ENCODE results near the gene RFC1.
"Not testable (repeated sequence)": the region's sequence is repeated elsewhere in the genome, so short reads cannot be mapped to it uniquely, and the experiment has no call there.

Gene RFC1

DNA sequence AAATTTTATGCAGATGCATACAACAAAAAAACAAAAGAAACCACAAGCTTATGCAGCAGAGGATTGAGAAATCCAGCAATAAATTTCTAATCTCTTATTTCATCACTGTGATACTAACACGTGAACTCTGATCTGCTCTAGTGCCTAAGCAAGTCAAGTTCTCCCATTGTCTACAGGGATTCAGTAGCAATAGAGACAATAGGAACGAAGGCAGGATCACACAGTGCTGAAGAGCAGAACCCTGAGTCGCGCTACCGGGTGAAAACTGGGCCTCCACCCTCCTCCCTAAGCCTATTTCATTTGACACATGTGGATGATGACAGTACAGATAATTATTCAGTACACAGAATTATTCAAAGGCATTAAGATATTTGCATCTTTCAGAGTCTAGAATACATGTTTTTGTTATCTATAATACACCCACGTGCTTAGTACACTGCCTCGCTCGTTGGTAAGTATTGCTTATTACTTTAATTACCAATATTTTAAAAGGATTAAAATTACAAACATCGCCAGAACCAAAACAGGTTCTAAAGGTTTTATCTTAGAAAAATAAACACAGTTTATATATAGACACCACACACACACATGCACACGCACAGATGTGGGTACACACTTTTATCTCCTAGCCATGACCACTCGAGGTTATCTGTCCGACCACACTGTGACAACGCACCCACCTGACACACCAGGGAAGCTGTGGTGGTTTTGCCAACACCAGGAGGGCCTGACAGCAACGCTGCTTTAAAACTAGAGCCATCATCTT is 60.1 kb downstream of the RFC1 start:
- DNase-seq (ENCODE audit: low spot score): no peak

DNA sequence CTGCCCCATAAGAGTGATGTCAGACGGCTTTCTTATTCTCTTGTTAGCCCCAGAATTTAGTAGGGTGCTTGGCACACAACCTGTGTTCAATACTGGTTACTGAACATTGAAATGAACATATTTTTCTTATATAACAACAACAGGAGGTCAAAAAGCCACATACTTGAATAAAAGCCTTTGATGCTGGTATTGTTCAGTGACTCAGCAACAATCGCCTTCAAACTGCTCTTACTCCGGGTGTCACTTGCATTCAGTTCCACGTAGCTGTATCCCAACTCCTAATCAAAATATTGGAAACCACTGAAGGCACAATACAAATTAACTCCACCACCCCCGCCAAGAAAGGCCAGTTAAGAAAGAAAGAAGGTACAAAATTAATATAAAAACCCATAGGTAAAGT is 61.5 kb downstream of the RFC1 start:
- no peak for DNase-seq (ENCODE audit: low spot score)

DNA sequence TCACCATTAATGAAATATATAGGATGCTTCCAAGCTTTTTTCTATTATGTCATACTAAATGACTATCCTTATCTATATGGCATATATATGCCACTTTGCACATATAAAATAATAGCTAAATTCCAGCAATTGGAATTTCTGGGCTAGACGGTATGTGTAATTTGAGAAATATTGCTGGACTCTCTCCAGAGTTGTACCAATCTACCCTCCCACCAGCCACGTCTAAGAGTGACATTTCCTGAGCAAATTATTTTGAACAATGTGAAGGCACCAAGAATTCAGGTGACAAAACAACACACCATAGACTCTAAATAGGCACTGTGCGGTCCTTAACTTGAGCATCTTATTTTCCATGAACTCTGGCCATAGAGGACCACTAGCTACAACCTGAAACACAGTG is 62.3 kb downstream of the RFC1 start:
- no peak for DNase-seq (ENCODE audit: low spot score)

DNA sequence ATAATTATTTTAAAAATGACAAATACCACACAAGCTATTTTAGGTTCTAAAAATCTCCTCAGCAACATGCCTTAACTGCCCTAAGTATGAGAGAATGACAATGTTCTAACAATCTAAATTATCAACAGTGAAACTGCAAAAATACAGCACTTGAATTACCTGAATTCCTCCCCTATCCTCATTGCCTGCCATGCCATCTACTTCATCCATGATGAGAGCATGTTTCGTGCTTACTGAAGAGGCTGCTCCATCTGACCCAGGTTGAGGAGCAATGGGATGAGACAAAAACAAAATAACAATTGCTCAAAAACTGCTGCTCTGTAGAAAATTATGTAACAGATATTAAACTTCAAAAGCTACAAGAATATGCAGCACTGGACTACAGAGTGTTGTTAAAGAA is 63.3 kb downstream of the RFC1 start:
- DNase-seq (ENCODE audit: low spot score): no peak

DNA sequence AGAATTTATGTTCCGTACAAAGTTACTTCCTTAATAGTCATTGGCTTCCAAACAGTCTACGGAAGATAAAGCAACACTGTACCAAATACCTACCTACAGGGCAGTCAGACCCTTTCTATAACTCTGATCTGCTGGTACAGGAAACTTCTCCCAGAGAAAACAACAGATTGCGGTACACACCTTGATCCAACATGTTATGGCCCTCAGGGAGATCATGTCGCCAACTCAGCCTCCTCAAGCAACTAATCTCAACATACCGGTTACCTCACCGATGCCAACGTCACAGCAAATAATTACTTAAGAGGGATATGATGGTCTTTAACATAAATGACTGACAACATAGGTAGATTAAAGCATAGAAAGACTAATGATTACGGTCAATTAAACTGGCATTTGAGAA is 70.4 kb downstream of the RFC1 start:
- no peak for DNase-seq (ENCODE audit: low spot score)

DNA sequence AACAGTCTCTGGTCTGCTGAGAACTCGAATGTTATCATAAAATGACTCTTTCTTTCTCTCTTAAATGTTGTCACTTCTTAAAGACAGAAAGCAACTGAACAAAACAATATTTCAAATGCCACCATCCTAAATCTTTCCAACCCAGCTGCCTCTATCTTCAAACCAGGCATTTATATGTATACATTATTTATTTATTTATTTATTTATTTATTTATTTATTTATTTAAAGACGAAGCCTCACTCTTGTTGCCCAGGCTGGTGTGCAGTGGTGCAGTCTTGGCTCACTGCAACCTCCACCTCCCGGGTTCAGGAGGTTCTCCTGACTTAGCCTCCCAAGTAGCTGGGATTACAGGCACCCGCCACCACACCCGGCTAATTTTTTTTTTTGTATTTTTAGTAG is 73.7 kb downstream of the RFC1 start:
- DNase-seq (ENCODE audit: low spot score): not testable (repeated sequence)

DNA sequence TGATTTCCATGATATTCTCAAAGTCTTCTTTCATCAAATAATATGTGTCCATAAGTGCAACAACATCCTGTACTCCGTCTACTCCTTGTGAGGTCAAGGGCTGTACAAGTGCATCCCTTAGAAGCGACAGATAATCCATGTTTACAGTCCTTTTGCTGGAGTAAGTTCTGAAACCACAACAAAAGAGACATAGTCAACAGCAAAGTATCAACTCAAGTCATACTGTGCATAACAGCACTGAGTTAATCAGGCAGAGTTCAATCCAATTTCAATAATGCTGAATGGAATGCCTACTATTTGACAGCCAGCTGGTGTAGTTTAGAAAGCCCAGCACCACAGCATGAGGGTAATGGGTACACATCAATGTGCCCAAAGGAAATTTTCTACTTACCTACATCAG is 74.5 kb downstream of the RFC1 start:
- DNase-seq (ENCODE audit: low spot score): no peak

DNA sequence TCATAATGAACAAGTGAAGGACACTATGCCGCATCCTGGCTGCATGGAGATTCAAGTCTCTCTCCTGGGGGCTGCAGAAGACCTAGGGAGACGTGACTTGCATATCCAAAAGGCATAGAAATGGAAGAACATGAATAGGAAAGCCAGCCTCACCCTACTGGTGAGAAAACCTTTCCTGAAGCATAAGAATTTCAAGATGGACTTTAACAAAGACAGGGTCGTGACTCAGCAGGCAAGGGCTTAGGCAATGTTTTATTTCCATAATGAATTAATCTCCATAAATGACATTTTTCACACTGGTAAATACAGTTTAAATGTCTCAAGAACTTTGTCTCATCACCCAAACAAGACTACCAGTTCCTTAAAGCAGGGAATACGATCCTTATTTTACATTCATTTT is 78.9 kb downstream of the RFC1 start:
- DNase-seq (ENCODE audit: low spot score): no peak

DNA sequence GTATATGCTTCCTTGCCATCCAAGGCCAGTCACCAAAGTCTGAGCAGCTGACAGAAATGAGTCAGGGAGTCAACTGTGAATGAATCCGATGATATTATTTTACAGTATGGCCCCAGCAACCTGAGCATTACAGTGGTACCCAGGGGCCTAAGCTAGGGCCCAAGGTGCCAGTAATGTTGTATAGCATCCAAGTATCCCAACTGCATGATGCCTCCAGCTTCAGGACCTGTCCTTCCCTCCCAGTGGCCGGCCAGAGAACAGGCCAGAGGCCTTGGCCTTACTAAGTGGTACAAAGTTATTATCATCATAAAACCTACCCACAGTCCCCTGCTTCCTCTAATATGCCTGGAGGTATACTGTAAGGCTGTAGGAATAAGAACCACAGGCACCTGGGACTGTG is 79.9 kb downstream of the RFC1 start:
- no peak for DNase-seq (ENCODE audit: low spot score)

DNA sequence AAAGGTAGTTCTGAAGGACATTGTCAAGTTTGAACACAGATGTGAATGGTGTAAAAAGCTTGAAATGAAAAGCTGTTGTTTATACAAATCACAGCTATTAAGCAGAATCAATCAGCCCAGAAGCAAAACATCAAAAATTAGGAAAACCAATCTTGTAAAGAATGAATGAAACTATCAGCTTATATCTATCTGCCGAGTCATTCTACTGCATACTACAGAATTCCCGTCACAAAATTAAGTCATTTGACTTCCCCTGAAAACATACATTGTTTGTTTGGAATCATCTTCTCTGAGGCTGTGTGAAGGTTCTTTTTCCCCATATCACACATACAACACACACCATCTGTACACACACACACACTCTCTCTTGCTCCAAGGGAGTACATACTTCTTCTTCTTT is 80.3 kb downstream of the RFC1 start:
- no peak for DNase-seq (ENCODE audit: low spot score)

DNA sequence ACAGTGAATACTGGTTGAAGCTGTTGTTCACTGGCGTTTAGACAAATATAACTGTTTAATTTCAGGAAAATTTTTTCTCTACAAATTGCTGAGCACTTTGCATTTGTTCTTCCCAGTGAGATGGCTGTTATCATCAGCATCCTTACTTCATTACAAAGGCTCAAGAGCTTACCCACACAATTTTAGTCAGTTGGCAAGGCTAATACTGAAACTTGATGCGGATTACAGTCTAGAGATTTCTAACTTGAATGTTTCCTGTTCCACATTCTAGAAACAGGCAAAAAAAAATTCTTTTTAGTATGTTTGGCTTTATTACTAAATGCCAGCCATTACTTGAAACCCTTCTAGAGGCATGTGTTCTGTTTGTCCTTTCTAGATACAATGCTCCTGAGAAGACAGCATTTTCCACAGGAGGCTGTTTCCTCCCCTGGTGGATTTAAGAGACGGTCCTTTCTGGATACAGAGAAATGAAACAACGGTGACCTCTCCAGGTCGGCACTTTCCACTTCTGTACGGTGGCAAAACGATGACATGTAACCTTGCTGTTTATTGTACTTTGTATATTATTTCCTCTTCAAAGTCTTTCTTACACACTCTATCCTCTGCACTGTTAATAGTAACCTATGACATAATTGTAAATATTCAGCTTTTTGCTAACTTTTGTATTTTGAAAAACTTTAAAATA is 80.9 kb downstream of the RFC1 start:
- DNase-seq (ENCODE audit: low spot score): no peak

DNA sequence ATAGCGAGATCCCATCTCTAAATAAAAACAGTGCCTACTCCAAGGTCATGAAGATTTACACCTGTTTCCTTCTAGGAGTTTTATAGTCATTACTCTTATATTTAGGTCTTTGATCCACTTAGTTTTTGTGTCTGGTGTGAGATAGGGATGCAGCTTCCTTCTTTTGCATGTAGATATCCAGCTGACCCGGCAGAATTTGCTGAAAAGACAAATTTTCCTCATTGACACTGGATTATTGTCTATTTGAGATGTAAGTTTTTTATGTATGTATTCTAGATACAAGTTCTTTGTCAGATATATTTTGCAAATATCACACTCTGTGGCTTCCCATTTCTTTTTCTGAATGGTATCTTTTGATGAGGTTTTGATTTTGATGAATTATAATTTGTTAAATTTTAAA is 85.4 kb downstream of the RFC1 start:
- no peak for DNase-seq (ENCODE audit: low spot score)

DNA sequence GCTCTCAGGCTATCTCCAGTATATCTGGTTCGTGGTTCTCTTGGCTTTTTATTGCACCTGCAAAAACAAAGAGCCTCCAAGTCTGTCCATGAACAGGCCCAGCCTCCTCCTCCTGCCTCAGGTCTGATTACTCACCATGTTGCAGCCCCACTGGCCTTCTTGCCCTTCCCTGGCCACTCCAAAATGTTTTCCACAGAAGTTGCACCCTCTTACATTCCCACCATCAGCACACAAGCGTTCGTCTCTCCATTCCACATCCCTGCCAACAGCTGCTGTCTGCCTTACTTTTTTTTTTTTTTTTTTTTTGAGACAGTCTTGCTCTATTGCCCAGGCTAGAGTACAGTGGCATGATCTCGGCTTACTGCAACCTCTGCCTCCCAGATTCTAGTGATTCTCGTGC is 86.7 kb downstream of the RFC1 start:
- no peak for DNase-seq (ENCODE audit: low spot score)

DNA sequence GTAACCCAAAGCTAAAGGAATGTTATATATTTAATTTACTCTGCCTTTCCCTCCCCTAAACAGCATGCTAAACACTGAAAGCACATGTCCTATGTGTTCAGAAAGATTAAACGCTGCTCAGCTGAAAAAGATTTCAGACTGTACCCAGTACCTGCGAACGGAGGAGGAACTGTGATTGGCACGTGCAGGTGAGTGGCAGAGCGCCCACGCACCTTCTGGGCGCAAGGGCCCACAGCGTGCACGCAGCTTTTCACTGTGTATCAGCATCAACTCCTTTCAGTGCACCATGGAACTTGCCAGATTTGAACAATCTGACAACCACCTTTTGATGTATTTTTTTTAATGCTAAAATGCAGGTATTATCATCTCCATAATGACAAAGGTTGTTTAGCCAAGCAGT is 87.7 kb downstream of the RFC1 start:
- DNase-seq (ENCODE audit: low spot score): no peak

DNA sequence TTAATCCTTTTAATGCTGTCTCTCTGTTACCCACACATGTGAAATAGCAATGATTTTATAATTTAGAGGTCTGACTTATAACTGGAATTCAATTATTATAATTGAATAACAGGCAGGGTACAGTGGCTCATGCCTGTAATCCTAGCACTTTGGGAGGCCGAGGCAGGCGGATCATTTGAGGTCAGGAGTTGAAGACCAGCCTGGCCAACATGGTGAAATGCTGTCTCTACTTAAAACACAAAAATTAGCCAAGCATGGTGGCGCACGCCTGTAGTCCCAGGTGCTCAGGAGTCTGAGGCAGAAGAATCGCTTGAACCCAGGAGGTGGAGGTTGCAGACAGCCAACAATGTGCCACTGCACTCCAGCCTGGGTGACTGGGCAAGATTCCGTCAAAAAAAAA is 88.5 kb downstream of the RFC1 start:
- not testable (repeated sequence) for DNase-seq (ENCODE audit: low spot score)

DNA sequence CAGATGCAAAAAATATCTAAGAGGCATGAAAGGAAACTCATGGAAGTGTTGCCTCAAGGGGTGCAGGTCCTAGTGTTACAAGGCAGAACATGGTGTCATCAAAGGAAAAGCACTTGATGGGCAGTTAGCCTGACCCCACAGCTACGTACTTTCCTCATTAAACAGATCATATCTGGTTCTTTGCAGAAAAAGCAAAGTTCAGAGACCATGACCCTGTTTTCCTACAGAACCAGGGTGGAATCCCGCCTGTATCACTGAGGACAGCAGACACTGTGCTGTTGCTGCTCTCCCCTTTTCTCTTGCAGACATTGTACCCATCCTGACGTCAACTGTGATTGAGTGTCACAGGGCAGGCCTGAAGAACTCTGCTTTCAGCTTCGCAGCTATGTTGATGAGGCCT is 91.7 kb downstream of the RFC1 start:
- no peak for DNase-seq (ENCODE audit: low spot score)

DNA sequence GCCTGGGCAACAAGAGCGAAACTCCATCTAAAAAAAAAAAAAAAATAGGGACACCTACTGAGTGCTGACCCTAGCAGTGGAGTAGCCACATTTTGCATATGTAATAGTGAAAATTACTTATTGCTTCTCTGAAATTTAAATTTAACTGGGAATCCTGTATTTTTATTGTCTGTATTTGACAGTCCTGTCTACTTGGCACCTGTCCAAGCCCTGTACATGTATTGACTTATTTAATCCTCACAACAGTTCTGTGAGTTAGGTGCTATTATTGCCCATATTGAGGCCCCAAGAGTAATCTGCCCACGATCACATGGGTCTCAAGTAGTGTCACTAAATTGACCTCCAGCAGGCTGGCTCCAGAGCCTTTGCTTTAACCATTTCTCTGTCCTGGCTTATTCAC is 102.3 kb downstream of the RFC1 start:
- DNase-seq (ENCODE audit: low spot score): no peak

DNA sequence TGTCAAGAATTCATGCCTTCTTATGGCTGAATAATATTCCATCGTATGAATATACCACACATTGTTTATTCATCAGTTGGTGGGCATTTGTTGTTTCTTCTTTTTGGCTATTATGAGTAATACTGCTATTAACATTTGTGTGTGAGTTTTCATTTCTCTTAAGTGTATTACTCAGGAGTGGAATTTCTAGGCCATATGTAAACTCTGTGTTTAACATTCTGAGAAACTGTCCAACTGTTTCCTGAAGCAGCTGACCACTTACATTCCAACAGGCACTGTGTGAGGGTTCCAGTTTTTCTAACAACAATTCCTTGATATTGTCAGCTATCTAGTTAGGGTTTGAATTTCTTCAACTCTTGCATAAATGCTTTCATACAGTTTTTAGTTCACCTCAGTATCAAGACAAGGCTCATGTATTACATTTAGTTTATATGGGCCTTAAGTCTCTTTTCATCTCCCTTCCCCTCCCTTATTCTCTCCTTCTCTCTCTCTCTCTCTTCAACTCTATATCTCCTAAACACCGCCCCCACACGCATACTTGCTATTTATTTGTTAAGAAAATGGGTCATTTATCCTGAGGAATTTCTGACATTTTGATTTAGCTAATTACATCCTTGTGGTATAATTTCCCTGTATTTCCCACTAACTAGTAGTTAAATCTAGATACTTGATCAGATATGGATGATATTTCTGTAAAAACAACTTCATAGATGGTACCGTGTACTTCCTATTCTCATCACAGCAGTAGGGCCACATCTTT is 106.4 kb downstream of the RFC1 start:
- DNase-seq (ENCODE audit: low spot score): no peak

DNA sequence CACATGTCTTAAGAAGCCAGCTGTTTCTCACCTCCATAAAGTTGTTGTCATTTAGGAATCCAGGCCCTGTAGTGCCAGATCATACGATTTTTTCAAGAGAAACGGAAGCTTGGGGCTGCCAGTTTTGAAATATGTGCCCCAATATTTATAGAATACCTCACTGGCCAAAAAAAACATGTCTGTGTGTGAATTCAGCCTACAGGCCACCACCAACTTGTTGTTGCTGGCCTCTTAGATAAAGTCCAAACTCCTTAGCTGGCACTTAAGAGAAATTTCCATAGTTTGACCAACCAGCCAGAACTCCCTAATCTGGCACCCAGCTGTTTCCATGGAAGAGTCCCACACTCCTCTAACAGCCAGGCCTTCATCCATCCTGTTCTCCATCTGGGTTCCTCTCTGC is 109.7 kb downstream of the RFC1 start:
- no peak for DNase-seq (ENCODE audit: low spot score)

DNA sequence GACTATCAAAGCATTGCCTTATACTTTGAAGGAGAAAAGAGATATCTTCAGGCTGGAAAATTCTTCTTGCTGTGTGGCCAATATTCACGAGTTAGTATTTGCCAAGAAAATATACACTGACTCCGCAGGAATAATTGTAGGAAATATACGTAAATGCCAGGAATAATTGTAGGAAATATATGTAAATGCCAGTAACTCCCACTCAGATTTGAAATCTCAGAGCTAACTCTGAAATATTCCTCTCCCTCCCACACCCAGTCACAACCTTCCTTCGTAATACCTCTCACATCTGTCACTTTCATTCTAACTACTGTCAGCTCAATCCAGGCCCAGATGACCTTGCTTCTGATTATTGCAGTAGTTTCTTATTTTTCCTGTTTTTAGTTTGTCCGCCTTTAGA is 110.3 kb downstream of the RFC1 start:
- DNase-seq (ENCODE audit: low spot score): no peak

DNA sequence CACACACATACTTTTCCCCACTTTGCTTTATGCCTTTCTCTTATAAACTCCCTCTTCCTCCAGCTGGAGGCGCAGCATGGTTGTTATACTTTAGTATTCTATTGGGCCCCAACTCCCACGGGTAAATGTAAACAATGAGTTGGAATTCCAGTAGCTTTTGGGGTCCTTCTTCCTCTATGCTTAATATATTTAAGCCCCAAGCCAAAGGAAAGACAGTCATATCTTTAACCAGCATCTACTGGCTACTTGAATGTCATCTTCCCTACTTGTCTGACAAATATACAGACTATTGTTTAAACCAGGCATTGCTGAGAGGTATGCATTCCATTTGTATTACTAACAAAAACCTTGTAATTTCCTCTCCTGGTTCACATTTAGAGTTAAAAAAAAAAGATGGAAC is 110.9 kb downstream of the RFC1 start:
- DNase-seq (ENCODE audit: low spot score): no peak

DNA sequence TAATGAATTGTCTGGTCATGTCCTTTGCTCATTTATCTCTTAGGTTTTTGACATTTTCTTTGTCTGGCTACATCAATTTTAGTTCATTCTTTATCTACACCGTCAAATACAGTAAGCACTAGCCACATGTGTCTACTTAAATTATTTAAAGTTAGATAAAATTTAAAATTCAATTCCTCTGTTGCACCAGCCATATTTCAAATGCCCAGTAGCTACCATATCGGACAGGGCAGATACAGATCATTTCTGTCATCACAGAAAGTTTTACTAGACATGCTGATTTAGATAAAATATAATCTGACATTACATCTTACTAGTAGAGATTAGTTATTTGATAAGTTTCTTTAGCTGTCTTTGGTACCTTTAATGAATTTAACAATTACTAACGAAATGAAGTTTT is 122.7 kb downstream of the RFC1 start:
- no peak for DNase-seq (ENCODE audit: low spot score)

Data from CD4-positive, alpha-beta T cell treated with Interleukin-2 at 100 ng/mL for 4 hours (primary cell).